ENCODE data around the gene ANKRD28.

GRCh38 chr3:15683253-15683652 lies 114.5 kb downstream of the ANKRD28 start:
- TF ChIP-seq EZH2 (IDR thresholded peaks at IDR 0.05; ENCODE audit: low read depth, unreplicated experiment) = no peak
- TF ChIP-seq CTCF (conservative IDR thresholded peaks at IDR 0.05; ENCODE audit: low read depth in 2 of 2) = no peak
- TF ChIP-seq NANOG (IDR thresholded peaks at IDR 0.05; ENCODE audit: borderline replicate concordance) = no peak
- TF ChIP-seq REST (IDR thresholded peaks at IDR 0.05; ENCODE audit: unreplicated experiment) = no peak
